HepG2 (cell line): Measurements from ENCODE around the gene HNRNPUL1. TPM values are rescaled to one million over a fixed set of nuclear protein-coding genes. Genes with fewer than 3 reads are reported as not detected.

Source experiments
- ARID2 ChIP-seq: sonication (generic); formaldehyde crosslinking; IDR thresholded peaks from 2 replicates; pipeline ENCODE4 v1.8.1; 2022; ENCODE audit warnings: mild to moderate bottlenecking, missing genetic modification reagents, borderline replicate concordance
- ASH2L ChIP-seq: fragments of 300-600, 200-600 bp; sonication (generic); IDR thresholded peaks from 2 replicates; pipeline ENCODE4 v1.7.0; 2017; ENCODE audit warnings: low read depth, mild to moderate bottlenecking, moderate library complexity, mixed read lengths, low read length; ENCODE audit not compliant: insufficient read length
- ATF4 ChIP-seq, 2 experiments: fragments of 450-650 bp in 1 of 2; sonication (generic) in 1 of 2; formaldehyde crosslinking; IDR thresholded peaks; 2 replicates each; pipeline versions ENCODE4 v1.5.0 to v1.8.0; 2020 to 2022; ENCODE audit warnings: mild to moderate bottlenecking in 1 of 2, missing genetic modification reagents in 1 of 2
- EP300 ChIP-seq, 3 experiments: sonication (generic) in 1 of 3; formaldehyde crosslinking in 1 of 3; IDR thresholded peaks; 2 replicates each; pipeline versions ENCODE4 v1.5.1 to v1.6.1; 2011 to 2020; ENCODE audit warnings: low read depth in 2 of 3, low read length in 2 of 3, borderline replicate concordance in 1 of 3, improper control_type of control experiment in 1 of 3, mild to moderate bottlenecking in 1 of 3, missing genetic modification reagents in 1 of 3, moderate library complexity in 1 of 3
- ERF ChIP-seq: IDR thresholded peaks from 2 replicates; pipeline ENCODE4 v1.6.1; 2018; ENCODE audit warnings: missing biosample characterization, missing genetic modification reagents
- ETV5 ChIP-seq: IDR thresholded peaks from 2 replicates; pipeline ENCODE4 v1.6.1; 2018; ENCODE audit warnings: missing biosample characterization, missing genetic modification reagents, inconsistent platforms, borderline replicate concordance
- FOXK2 ChIP-seq: fragments of 450-650 bp; IDR thresholded peaks from 2 replicates; pipeline ENCODE4 v1.6.1; 2016
- JDP2 ChIP-seq: sonication (generic); formaldehyde crosslinking; IDR thresholded peaks from 2 replicates; pipeline ENCODE4 v1.8.1; 2022; ENCODE audit warnings: missing genetic modification reagents, borderline replicate concordance
- MYC ChIP-seq: sonication (generic); formaldehyde crosslinking; IDR thresholded peaks from 2 replicates; pipeline ENCODE4 v1.9.0; 2021; ENCODE audit warnings: missing genetic modification reagents, borderline replicate concordance
- MZF1 ChIP-seq: sonication (generic); formaldehyde crosslinking; IDR thresholded peaks from 2 replicates; pipeline ENCODE4 v1.8.1; 2023; ENCODE audit warnings: mild to moderate bottlenecking, missing genetic modification reagents, borderline replicate concordance
- NFIC ChIP-seq: IDR thresholded peaks from 2 replicates; pipeline ENCODE4 v1.6.1; 2012; ENCODE audit warnings: mild to moderate bottlenecking, low read length, inconsistent platforms
- PHF5A ChIP-seq: IDR thresholded peaks from one replicate; pipeline ENCODE4 v1.6.1; 2018; ENCODE audit warnings: low read depth, missing genetic modification reagents; ENCODE audit not compliant: unreplicated experiment
- RNF219 ChIP-seq: sonication (generic); formaldehyde crosslinking; IDR thresholded peaks from 2 replicates; pipeline ENCODE4 v1.5.0; 2020; ENCODE audit warnings: mild to moderate bottlenecking, missing genetic modification reagents
- SAP130 ChIP-seq: IDR thresholded peaks from 2 replicates; pipeline ENCODE4 v1.6.1; 2016; ENCODE audit warnings: low read depth
- THAP11 ChIP-seq: IDR thresholded peaks from 2 replicates; pipeline ENCODE4 v1.6.1; 2016; ENCODE audit warnings: missing biosample characterization, missing genetic modification reagents
- ZHX1 ChIP-seq: sonication (generic); formaldehyde crosslinking; IDR thresholded peaks from 2 replicates; pipeline ENCODE4 v1.8.1; 2022; ENCODE audit warnings: low read depth, mild to moderate bottlenecking, missing genetic modification reagents
- ZNF121 ChIP-seq: sonication (generic); formaldehyde crosslinking; IDR thresholded peaks from 2 replicates; pipeline ENCODE4 v1.5.0; 2020; ENCODE audit warnings: mild to moderate bottlenecking, missing genetic modification reagents
- polyA plus RNA-seq, 8 experiments: library from polyadenylated mRNA; depleted of rRNA in 3 of 8; stranded (reverse) in 7 of 8; unstranded in 1 of 8; fragments of >200 nt; fragmentation: Illumina TruSeq in 4 of 8; extraction: Trizol in 4 of 8; gene quantifications; 2 replicates each; pipeline versions ENCODE4 v1.2.1 to v1.2.3, GENCODE V29; 2011 to 2016; ENCODE audit warnings: low read depth in 4 of 8, missing spikeins in 1 of 8, mixed read lengths in 1 of 8; ENCODE audit not compliant: insufficient read depth in 1 of 8
- total RNA-seq, 5 experiments: library from RNA; depleted of rRNA; stranded (reverse); fragments of >200 nt; fragmentation: Illumina TruSeq; extraction: Trizol; gene quantifications; 2 replicates each; pipeline ENCODE4 v1.2.3, GENCODE V29; 2016; ENCODE audit warnings: low read depth in 1 of 5
- TF ChIP-seq, protein P1 (sequence below): sonication (generic); formaldehyde crosslinking; IDR thresholded peaks from 2 replicates; pipeline ENCODE4 v1.8.1; 2022; ENCODE audit warnings: mild to moderate bottlenecking, missing genetic modification reagents
- TF ChIP-seq, protein P2 (sequence below): sonication (generic); formaldehyde crosslinking; IDR thresholded peaks from 2 replicates; pipeline ENCODE4 v1.9.0; 2022; ENCODE audit warnings: missing genetic modification reagents, mild to moderate bottlenecking, borderline replicate concordance

Gene HNRNPUL1
- total and polyA plus RNA-seq, 2 of the 13 experiments (the other 11 are each of a cell fraction or from before 2014, with no cell fraction given), result 30.9 to 81.7 TPM

GRCh38 chr19:41323430-41324125 is 59.4 kb downstream of the HNRNPUL1 start (continued):
- no peak for TF ChIP-seq RNF219 (CRISPR knock-in tag)
- TF ChIP-seq PHF5A (CRISPR knock-in tag), result peak; percentile 47
- 0 out of 2 replicates have a peak, but pooled peaks have one; percentile 17 for TF ChIP-seq ERF (CRISPR knock-in tag)
- TF ChIP-seq MZF1, result no peak
- TF ChIP-seq, protein P1, sequence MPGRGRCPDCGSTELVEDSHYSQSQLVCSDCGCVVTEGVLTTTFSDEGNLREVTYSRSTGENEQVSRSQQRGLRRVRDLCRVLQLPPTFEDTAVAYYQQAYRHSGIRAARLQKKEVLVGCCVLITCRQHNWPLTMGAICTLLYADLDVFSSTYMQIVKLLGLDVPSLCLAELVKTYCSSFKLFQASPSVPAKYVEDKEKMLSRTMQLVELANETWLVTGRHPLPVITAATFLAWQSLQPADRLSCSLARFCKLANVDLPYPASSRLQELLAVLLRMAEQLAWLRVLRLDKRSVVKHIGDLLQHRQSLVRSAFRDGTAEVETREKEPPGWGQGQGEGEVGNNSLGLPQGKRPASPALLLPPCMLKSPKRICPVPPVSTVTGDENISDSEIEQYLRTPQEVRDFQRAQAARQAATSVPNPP (CRISPR knock-in tag), result no peak
- 0 out of 2 replicates have a peak, but pooled peaks have one; percentile 33 for TF ChIP-seq ZHX1 (CRISPR knock-in tag)
- 0 out of 2 replicates have a peak, but pooled peaks have one; percentile 33 for TF ChIP-seq MYC (CRISPR knock-in tag)
- peak; percentile 33; the same call in 1 of the 2 replicates for TF ChIP-seq THAP11 (CRISPR knock-in tag)
- peak; percentile 42; the same call in 1 of the 2 replicates for TF ChIP-seq NFIC
- no peak for TF ChIP-seq ATF4 (CRISPR knock-in tag; IDR thresholded peaks at IDR 0.05)
- TF ChIP-seq, protein P2, sequence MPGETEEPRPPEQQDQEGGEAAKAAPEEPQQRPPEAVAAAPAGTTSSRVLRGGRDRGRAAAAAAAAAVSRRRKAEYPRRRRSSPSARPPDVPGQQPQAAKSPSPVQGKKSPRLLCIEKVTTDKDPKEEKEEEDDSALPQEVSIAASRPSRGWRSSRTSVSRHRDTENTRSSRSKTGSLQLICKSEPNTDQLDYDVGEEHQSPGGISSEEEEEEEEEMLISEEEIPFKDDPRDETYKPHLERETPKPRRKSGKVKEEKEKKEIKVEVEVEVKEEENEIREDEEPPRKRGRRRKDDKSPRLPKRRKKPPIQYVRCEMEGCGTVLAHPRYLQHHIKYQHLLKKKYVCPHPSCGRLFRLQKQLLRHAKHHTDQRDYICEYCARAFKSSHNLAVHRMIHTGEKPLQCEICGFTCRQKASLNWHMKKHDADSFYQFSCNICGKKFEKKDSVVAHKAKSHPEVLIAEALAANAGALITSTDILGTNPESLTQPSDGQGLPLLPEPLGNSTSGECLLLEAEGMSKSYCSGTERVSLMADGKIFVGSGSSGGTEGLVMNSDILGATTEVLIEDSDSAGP (CRISPR knock-in tag), result peak; percentile 41; the same call in 1 of the 2 replicates
- no peak for TF ChIP-seq JDP2 (CRISPR knock-in tag)
- TF ChIP-seq EP300 (IDR thresholded peaks at IDR 0.05; ENCODE audit: low read depth in 2 of 2, low read length in 2 of 2), result peak in 1 of 2 experiments; percentile 69; a peak in 3 of 4 replicates
- peak; percentile 80; the same call in 1 of the 2 replicates for TF ChIP-seq EP300 (CRISPR knock-in tag; IDR thresholded peaks at IDR 0.05; ENCODE audit: borderline replicate concordance)
- peak; percentile 39 for TF ChIP-seq ASH2L
- TF ChIP-seq FOXK2, result peak; percentile 80; the same call in 1 of the 2 replicates
- peak; percentile 73 for TF ChIP-seq SAP130
- no peak for TF ChIP-seq ZNF121 (CRISPR knock-in tag)
- peak; percentile 51; the same call in 1 of the 2 replicates for TF ChIP-seq ARID2
- 0 out of 2 replicates have a peak, but pooled peaks have one; percentile 55 for TF ChIP-seq ETV5 (CRISPR knock-in tag)
